Measurements from ENCODE around the gene FAAH.

Gene FAAH

GRCh38 chr1:46421739-46422138 is 27.6 kb downstream of the FAAH start:
- no peak for DNase-seq

- DNase-seq: no peak
Observed at GRCh38 chr1:46422261-46422871, 28.2 kb downstream of the FAAH start.

DNA sequence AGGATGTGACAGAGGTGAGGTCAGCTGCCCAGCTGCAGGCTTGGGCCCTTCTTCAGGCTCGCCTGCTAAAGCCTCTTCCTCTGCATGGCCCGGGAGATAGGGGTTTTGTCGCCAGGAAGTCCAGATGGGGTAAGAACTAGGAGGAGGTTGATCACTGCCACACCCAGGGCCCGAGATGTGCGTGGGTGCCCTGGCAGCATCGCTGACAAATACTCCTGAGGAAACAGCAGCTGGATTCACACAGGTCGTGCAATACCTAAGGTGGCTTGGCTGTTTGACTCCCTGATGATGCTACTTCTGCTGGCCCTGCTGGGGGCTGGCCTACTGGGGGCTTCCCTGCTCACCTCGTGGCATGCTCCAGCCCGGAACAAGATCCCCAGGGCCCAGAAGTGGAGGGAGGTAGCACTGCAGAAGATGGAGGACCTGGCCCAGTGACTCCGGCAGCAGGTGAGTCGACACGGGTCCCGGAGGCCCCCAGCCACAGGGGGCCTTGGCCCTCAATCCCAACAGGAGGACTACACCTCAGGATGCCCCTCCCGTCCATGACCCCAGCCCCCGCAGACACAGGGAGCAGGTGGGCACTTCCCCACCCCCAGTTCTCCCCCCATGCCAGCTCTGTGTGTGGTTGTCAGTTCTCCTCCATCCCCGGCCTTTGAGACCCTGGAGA is 29.6 kb downstream of the FAAH start:
- no peak for DNase-seq

DNA sequence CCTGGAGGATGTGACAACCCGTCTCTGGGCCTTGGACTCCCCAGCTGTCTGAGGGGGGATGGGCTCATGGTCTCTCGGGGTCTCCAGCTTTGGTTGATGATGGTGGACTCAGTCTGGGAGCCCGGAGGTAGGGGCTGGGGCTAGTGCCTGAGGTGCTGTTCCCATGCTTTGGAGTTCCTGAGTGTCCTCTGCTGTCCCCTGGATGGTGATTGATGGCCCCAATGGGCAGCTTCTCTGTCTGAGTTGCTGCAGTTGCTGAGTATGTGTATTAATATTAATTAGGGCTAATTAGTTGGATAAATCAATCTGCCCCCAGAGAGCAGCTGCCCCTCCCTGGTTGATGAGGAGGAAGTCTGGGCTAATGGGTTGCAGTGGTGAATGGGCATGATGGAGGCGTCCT is 30.6 kb downstream of the FAAH start:
- no peak for DNase-seq

GRCh38 chr1:46425726-46426125 is 31.6 kb downstream of the FAAH start:
- DNase-seq: no peak

DNA sequence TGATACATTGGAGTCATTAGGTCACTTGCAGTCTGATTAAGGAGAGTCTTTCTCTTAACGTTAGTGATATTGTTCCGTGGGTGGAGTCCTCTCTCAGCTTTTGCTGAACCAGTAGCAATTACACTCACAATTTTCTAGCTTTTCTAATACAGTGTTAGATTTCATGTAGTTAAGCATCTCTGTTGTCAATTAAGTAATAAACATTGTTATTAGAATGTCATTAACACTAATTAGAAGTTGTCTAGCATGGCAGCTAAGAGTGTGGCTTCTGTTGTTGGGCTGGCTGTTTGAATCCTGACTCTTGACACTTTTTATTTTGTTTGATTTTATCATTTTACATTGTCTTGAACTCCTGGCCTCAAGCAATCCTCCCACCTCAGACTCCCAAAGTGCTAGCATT is 33.4 kb downstream of the FAAH start:
- DNase-seq: no peak

GRCh38 chr1:46429436-46429835 is 35.3 kb downstream of the FAAH start:
- no peak for DNase-seq

GRCh38 chr1:46431695-46432094 is 37.6 kb downstream of the FAAH start:
- no peak for DNase-seq

- DNase-seq: no peak
Observed at GRCh38 chr1:46432781-46433327, 38.7 kb downstream of the FAAH start.

- DNase-seq: no peak
Observed at GRCh38 chr1:46434358-46434757, 40.2 kb downstream of the FAAH start.

- no peak for DNase-seq
Observed at GRCh38 chr1:46436844-46437243, 42.7 kb downstream of the FAAH start.

GRCh38 chr1:46437723-46438122 is 43.6 kb downstream of the FAAH start:
- DNase-seq: no peak

- DNase-seq: no peak
Observed at GRCh38 chr1:46438346-46438745, 44.2 kb downstream of the FAAH start.

GRCh38 chr1:46440478-46440877 is 46.4 kb downstream of the FAAH start:
- DNase-seq: no peak

DNA sequence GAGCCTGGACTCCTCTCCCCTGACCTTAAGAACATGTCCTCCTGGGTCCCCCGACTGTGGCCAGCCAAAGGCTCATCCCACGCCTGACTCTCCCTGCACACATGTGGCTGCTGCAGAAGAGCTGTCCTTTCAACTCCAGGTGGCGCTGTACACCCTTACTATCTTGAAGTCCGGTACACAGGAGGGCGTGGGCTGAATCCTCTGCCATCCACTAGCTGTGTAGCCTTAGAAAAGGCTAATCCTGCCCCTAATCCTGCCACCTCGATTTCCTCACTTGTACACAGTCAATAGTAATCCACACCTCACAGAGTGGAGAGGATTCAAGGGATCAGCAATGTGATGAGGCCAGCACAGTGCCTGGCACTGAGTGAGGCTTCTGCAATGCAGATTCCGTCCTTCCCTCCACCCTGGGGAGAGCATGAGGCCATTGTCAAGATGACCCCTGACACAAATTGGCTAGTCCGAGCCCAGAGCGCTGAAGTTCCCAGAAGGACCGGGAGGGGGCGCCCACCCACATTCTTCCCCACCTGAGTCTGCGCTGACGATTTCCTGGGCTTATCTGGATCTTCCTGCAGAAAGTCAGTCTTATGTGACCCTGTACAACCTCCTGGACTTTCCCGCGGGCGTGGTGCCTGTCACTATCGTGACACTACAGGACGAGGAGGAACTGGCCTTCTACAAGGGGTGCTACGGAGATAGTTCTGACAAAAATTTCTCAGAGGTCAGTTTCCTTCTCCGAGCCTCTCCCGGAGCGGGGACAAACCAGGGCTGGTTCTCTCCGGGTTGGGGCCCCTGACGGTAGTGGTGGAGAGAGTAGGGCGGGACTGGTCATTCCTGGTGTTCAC is 48.4 kb downstream of the FAAH start:
- DNase-seq: peak in 51 of 58 donors; percentile 3 to 74 (median 34)

DNA sequence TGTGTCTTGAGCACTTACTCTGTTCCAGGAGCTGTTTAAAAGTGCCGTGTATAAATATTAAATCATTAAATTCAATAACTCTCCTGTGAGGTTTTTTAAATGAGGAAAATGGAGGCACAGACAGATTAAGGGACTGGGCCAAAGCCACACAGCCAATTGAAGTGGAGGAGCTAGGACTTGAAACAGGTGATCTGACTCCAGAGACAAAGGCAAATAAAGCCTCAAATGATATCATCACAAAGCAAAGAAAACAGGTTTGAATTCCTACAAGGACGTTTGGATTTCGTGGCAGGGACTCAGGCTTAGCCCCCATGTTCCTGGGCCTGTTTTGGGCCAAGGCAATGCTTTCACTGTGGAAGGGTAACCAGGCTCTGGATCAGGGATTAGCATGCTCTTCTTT is 50.3 kb downstream of the FAAH start:
- no peak for DNase-seq

- DNase-seq: no peak
Observed at GRCh38 chr1:46445773-46446256, 51.7 kb downstream of the FAAH start.

DNA sequence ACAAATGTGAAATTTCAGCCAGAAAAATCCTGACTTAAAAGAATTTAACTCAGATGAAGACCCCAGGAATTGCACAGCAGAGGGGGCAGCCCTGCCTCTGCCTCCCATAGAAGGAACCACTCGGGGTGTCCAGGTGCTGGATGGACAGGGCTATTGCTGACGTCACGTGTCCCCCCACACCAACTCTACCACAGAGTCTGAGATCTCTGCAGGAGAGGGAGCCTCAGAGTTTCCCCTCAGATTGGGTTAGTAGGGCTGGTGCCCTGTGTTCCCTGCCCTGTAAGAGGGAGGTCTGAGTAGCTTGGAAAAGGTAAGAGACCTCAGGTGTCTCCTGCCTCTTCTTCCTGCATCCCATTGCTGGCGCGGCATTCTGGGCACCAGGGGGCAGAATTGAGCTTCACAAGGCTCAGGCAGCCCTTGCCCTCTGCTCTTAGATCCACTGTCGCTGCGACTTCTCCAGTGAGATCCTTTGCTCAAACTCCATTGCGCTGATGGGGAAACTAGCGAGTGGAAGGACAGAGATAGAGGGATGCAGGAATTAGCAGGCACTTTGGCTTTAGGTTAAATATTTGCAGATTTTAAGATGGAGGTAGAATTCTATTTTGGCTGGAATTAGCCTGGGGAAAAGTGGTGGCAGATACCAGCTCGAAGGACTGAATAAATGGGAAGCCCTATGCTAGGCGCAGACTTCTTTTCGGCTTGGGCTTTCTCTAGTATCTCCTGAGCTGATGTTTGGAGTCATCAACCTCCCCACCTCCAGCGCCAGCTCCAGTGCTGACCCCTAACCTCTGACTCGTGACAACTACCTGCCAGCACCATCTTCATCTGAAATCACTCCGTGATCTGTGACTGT is 52.8 kb downstream of the FAAH start:
- DNase-seq: peak in 55 of 58 donors; percentile 3 to 86 (median 43)

DNA sequence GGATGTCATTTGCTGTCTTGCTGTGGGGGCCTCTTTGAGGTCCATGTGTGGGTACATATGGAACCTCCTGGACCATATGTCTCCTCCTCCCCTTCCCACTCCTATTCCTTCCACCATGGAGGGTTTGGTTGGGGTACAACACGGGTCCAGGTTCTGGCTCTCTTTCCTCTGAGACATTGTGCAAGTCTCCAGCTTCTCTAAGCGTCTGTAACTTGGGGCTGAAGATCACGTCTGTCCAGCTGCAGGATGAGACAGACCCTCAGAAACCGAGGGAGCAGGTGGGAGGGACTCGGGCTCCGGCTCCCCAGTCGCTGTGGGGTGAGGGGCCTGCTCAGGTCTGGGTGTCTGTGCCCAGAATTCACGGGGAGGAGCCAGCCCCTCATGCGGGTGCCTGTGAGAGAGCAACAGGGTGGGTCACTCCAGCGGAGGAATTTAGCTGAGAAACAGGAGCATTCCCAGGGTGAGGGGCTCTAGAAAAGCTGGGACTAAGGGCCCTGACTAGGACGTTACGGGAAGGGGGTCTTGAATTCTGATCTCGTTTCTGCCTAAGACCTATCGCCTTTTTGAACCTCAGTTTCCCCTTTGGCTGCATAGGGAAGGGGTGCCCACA is 53.5 kb downstream of the FAAH start:
- no peak for DNase-seq

GRCh38 chr1:46448109-46448911 is 54.2 kb downstream of the FAAH start:
- DNase-seq: no peak

Measured in anterior cingulate cortex (tissue), 58 donors.